Suprapubic skin (tissue), 4 donors: Measurements from ENCODE around the gene EVPL. TPM values are rescaled to one million over a fixed set of nuclear protein-coding genes. Genes with fewer than 3 reads are reported as not detected.

ENCODE experiments used
- DNase-seq, 2 donors: peaks; one replicate each; pipeline ENCODE4 v3.0.0-alpha.2; 2019; ENCODE audit warnings: low spot score in 2 of 2
- H3K27ac ChIP-seq: fragments of 200-600 bp; sonication (generic); one replicate; pipeline ENCODE4 v1.5.1; 2019
- H3K27me3 ChIP-seq: fragments of 200-600 bp; sonication (generic); one replicate; pipeline ENCODE4 v1.5.1; 2019
- H3K36me3 ChIP-seq: fragments of 200-600 bp; sonication (generic); one replicate; pipeline ENCODE4 v1.5.1; 2019
- H3K4me1 ChIP-seq: fragments of 200-600 bp; sonication (generic); one replicate; pipeline ENCODE4 v1.5.1; 2019
- H3K4me3 ChIP-seq: fragments of 200-600 bp; sonication (generic); one replicate; pipeline ENCODE4 v1.5.1; 2019; ENCODE audit warnings: mild to moderate bottlenecking
- H3K9me3 ChIP-seq: fragments of 200-600 bp; sonication (generic); one replicate; pipeline ENCODE4 v1.5.1; 2019
- EP300 ChIP-seq: sonication (generic); formaldehyde crosslinking; IDR thresholded peaks from one replicate; pipeline ENCODE4 v1.6.1; 2017; ENCODE audit warnings: antibody characterized with exemption
- POLR2A ChIP-seq, 2 donors: fragments of 450-650 bp; IDR thresholded peaks; one replicate each; pipeline ENCODE4 v1.6.1; 2017; ENCODE audit warnings: antibody characterized with exemption in 2 of 2, mild to moderate bottlenecking in 2 of 2, moderate library complexity in 2 of 2
- POLR2AphosphoS5 ChIP-seq, 3 donors: sonication (generic); formaldehyde crosslinking; IDR thresholded peaks; one replicate each; pipeline ENCODE4 v1.6.1; 2017; ENCODE audit warnings: antibody characterized with exemption in 3 of 3
- WGBS: methylation state at CpG from one replicate; pipeline ENCODE4 v1.1.5; 2018; 5-methylcytosine and 5-hydroxymethylcytosine counted together
- total RNA-seq, 4 donors: library from RNA; depleted of rRNA; stranded (reverse); fragments of >200 nt; gene quantifications; one replicate each; pipeline ENCODE4 v1.1.0, GENCODE V29; 2016
- TF ChIP-seq, protein P1 (sequence below), 2 donors: fragments of 200-600 bp in 1 of 2; fragments of 450-650 bp in 1 of 2; sonication (generic) in 1 of 2; IDR thresholded peaks; one replicate each; pipeline ENCODE4 v1.5.1; 2016 to 2019; ENCODE audit warnings: antibody characterized with exemption in 2 of 2, mild to moderate bottlenecking in 1 of 2, moderate library complexity in 1 of 2

Gene EVPL
- total RNA-seq, 4 donors from 2014 or later: 218 to 425 (median 274) TPM

- TF ChIP-seq EP300 (no peak), POLR2A (IDR thresholded peaks at IDR 0.05) (no peak), POLR2AphosphoS5 (IDR thresholded peaks at IDR 0.05) (no peak)
- TF ChIP-seq, protein P1, sequence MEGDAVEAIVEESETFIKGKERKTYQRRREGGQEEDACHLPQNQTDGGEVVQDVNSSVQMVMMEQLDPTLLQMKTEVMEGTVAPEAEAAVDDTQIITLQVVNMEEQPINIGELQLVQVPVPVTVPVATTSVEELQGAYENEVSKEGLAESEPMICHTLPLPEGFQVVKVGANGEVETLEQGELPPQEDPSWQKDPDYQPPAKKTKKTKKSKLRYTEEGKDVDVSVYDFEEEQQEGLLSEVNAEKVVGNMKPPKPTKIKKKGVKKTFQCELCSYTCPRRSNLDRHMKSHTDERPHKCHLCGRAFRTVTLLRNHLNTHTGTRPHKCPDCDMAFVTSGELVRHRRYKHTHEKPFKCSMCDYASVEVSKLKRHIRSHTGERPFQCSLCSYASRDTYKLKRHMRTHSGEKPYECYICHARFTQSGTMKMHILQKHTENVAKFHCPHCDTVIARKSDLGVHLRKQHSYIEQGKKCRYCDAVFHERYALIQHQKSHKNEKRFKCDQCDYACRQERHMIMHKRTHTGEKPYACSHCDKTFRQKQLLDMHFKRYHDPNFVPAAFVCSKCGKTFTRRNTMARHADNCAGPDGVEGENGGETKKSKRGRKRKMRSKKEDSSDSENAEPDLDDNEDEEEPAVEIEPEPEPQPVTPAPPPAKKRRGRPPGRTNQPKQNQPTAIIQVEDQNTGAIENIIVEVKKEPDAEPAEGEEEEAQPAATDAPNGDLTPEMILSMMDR (IDR thresholded peaks at IDR 0.05): peak; percentile 53 to 60
- Histone ChIP-seq H3K27ac (peak overlapping the region; percentile 11), H3K4me1 (peaks cover 10% of the 10 kb centered on the region), H3K9me3 (no peaks in the 10 kb centered on the region), H3K36me3 (peaks cover 58% of the 10 kb centered on the region), H3K4me3 (no peak overlapping the region), H3K27me3 (no peaks in the 10 kb centered on the region)
- 50% methylated on average over 16 of the region's 16 CpGs for WGBS
- DNase-seq: peak; percentile 88 to 89
These were observed 21.6 kb downstream of the EVPL start for GRCh38 chr17:76005263-76006149.

DNA sequence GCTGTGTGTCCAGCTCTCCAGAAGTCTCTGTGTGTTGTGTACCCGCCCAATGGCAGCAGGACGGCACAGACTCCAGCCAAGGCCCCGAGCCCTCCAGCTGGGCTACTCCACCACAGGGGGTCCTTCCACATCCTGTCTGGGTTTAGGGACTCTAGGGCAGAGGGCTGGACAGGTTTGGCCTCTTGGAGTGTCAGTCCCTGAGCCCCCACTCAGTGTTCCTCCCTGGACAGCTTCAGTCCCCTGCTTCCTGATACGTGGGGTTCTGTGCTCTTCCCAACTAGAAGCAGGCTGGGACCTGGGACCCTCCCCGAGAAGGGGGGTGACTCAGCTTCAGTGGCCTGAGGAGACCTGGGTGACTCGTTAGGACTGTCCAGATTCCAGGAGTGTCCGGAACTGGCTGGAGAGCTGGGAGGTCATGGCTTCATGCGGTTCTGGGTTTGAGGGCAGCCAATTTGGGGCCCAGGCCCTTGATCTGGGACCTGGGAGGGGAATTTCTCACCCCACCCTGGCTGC, 22.3 kb downstream of the EVPL start:
- peaks cover 52% of the 10 kb centered on the region for H3K36me3 ChIP-seq
- peak overlapping the region; percentile 11 for H3K27ac ChIP-seq
- TF ChIP-seq POLR2A (IDR thresholded peaks at IDR 0.05): no peak
- no peak for TF ChIP-seq EP300
- TF ChIP-seq POLR2AphosphoS5 (IDR thresholded peaks at IDR 0.05): no peak
- TF ChIP-seq, protein P1 (IDR thresholded peaks at IDR 0.05): no peak
- WGBS: 74% methylated on average over 8 of the region's 8 CpGs
- no peaks in the 10 kb centered on the region for H3K27me3 ChIP-seq
- H3K9me3 ChIP-seq: no peaks in the 10 kb centered on the region
- no peak for DNase-seq
- peaks cover 17% of the 10 kb centered on the region for H3K4me1 ChIP-seq
- H3K4me3 ChIP-seq: no peak overlapping the region

- DNase-seq: no peak
- Histone ChIP-seq H3K4me3 (no peak overlapping the region), H3K27me3 (no peaks in the 10 kb centered on the region), H3K4me1 (peaks cover 21% of the 10 kb centered on the region), H3K9me3 (no peaks in the 10 kb centered on the region), H3K36me3 (peaks cover 43% of the 10 kb centered on the region), H3K27ac (no peak overlapping the region)
- no peak for TF ChIP-seq POLR2A (IDR thresholded peaks at IDR 0.05)
- no peak for TF ChIP-seq EP300
- WGBS: 69% methylated on average over 6 of the region's 6 CpGs
These were observed 23.2 kb downstream of the EVPL start for GRCh38 chr17:76003915-76004314.

DNA sequence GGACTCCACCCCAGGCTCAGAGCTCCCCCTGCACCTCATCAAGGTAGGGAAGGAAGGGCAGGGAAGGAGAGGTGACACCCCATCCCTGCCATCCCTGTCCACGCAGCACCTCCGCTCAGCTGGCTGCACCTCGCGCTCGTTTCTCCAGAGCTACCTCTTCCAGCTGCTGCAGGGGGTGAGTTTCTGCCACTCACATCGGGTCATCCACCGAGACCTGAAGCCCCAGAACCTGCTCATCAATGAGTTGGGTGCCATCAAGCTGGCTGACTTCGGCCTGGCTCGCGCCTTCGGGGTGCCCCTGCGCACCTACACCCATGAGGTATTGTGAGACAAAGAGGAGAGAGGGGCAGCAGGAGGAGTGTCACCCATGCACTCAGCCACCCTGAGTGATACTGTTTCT, 25.0 kb downstream of the EVPL start:
- WGBS: 95% methylated on average over 10 of the region's 12 CpGs

DNA sequence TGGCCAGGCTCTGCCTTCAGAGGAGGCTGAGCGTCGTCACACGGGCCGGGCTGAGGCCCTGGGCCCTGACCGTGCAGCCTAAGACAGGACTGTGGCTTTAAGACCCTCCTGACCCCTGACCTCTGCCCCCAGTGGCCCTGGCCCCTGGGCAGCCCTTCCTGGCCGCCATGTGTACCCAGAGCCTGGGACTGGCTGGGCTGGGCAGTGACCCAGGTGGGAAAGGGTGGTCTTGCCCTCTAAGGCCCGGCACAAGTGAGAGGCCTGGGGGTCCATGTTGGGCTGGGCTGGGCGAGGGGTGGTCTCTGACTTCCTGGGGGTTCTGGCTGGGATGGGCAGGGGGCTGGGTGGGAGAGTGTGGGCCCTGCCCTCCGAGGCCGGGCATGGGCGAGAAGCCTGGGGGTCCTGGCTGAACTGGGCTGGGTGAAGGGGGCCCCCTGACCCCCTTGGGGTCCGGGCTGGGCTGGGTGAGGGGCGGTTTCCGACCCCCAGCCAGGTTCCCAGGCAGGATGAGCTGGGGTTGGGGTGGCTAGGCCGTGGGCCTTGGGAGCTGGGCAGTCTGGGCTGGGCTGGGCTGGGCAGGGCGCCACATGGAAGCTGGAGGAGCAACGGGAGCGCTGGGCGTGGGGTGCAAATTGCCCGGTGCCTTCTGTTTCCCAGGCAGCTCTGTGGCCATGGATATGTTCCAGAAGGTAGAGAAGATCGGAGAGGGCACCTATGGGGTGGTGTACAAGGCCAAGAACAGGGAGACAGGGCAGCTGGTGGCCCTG, 26.2 kb downstream of the EVPL start, which contains the start of gene CDK3:
CDK3 (plus strand) TSS at position 101 of the 767 bp plus-strand sequence; CDS start at position 672, 571 bp downstream.
- 70% methylated on average over 11 of the region's 21 CpGs for WGBS
- H3K27ac ChIP-seq: peak within 1 kb of the TSS; percentile 49
- H3K4me3 ChIP-seq: no peak within 1 kb of the TSS

More for the DNA sequence above, 25.0 kb downstream of the EVPL start:
- H3K36me3 ChIP-seq: peaks cover 29% of the 10 kb centered on the region
- peaks cover 35% of the 10 kb centered on the region for H3K4me1 ChIP-seq
- H3K4me3 ChIP-seq: no peak overlapping the region
- no peaks in the 10 kb centered on the region for H3K9me3 ChIP-seq
- TF ChIP-seq EP300 (no peak), POLR2AphosphoS5 (IDR thresholded peaks at IDR 0.05) (no peak), POLR2A (IDR thresholded peaks at IDR 0.05) (no peak)
- H3K27ac ChIP-seq: no peak overlapping the region
- DNase-seq: no peak
- H3K27me3 ChIP-seq: no peaks in the 10 kb centered on the region

More for the DNA sequence above, 26.2 kb downstream of the EVPL start, which contains the start of gene CDK3:
- no peak for DNase-seq
- TF ChIP-seq POLR2AphosphoS5 (IDR thresholded peaks at IDR 0.05) (no peak), EP300 (no peak), POLR2A (IDR thresholded peaks at IDR 0.05) (no peak)
- TF ChIP-seq, protein P1 (IDR thresholded peaks at IDR 0.05): no peak
- Histone ChIP-seq H3K27me3 (no peaks in the 10 kb centered on the region), H3K4me1 (peaks cover 45% of the 10 kb centered on the region), H3K36me3 (peaks cover 24% of the 10 kb centered on the region), H3K9me3 (no peaks in the 10 kb centered on the region)
